Activated naive CD8-positive, alpha-beta T cell treated with anti-CD3 and anti-CD28 coated beads, Interleukin-2, amount 50 U/mL, for 24 hours (primary cell): ENCODE data around the gene CD46.
A peak's percentile ranks its signal among the peaks of the same experiment; 100 is the strongest.
"Not testable (repeated sequence)": the region's sequence is repeated elsewhere in the genome, so short reads cannot be mapped to it uniquely, and the experiment has no call there.

Source experiments
- ATAC-seq: fragments of 150-1000 bp; cut with Tn5 transposase; one replicate; pipeline ENCODE4 v1.10.0; 2021
- DNase-seq: peaks from one replicate; pipeline ENCODE4 v3.0.0; 2021
- H3K27ac Mint-ChIP-seq: one replicate; pipeline ENCODE4 v1.8.0; 2021; ENCODE audit warnings: mild to moderate bottlenecking, mixed read lengths
- H3K27me3 Mint-ChIP-seq: one replicate; pipeline ENCODE4 v1.8.0; 2021; ENCODE audit warnings: mixed read lengths
- H3K36me3 Mint-ChIP-seq: one replicate; pipeline ENCODE4 v1.8.0; 2021; ENCODE audit warnings: low read depth, mixed read lengths
- H3K4me1 Mint-ChIP-seq: one replicate; pipeline ENCODE4 v1.8.0; 2021; ENCODE audit warnings: mixed read lengths
- H3K4me3 Mint-ChIP-seq: one replicate; pipeline ENCODE4 v1.8.0; 2021; ENCODE audit warnings: mild to moderate bottlenecking, moderate library complexity, mixed read lengths
- H3K9me3 Mint-ChIP-seq: one replicate; pipeline ENCODE4 v1.8.0; 2021; ENCODE audit warnings: mixed read lengths

Gene CD46

GRCh38 chr1:207745285-207745684, 6.6 kb upstream of the CD46 start:
- peaks cover 17% of the 10 kb centered on the region for H3K4me1 Mint-ChIP-seq
- no peak overlapping the region for H3K27ac Mint-ChIP-seq
- H3K9me3 Mint-ChIP-seq = peaks cover 4% of the 10 kb centered on the region
- DNase-seq = no peak
- no peak for ATAC-seq
- H3K36me3 Mint-ChIP-seq = no peaks in the 10 kb centered on the region
- no peak overlapping the region for H3K4me3 Mint-ChIP-seq
- H3K27me3 Mint-ChIP-seq = no peaks in the 10 kb centered on the region

DNA sequence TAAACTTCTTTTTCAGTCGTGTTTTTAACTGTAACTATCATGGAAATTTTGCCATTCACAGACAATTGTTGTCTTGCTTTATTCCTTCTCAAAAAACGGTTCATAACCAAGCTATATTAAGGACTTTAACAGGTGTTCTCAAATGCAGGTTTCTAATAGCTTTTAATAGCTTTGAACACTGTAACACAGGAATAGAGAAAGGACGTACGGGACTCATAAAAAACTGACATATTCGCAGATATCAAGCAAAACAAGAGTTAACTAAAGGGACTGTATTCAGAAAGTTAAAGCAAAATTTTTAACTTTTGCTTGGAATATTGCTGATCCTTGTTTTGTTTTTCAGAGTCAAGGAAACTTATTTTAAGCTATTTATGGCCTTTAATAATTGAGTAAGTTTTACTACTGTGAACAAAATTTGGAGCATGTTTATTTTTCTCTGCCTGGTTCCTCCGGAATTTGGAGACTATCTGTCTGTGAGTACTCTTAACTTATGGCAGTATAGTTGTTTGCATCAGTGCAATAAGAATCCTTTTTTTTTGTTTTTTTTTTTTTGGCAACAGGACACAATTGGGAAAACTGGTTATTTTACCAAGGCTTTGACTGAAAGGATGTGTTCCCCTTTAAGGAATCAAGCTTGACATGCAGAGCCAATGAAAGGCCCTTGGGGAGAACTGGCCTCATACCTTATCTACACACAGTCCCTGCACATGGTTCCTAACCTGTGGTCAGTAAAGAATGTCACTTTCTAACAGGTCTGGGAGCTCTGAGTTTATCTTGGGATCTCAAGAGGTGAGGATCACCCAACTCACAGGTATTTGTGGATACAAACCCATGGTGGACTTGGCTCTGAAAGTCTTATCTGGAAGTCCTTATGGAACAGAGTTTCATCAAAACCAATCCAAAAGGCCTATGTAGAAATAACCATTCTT, 5.8 kb upstream of the CD46 start:
- Mint-ChIP-seq H3K27ac (no peak overlapping the region), H3K27me3 (no peaks in the 10 kb centered on the region), H3K9me3 (peaks cover 4% of the 10 kb centered on the region), H3K4me3 (no peak overlapping the region), H3K4me1 (peaks cover 24% of the 10 kb centered on the region), H3K36me3 (no peaks in the 10 kb centered on the region)
- no peak for ATAC-seq
- no peak for DNase-seq

DNA sequence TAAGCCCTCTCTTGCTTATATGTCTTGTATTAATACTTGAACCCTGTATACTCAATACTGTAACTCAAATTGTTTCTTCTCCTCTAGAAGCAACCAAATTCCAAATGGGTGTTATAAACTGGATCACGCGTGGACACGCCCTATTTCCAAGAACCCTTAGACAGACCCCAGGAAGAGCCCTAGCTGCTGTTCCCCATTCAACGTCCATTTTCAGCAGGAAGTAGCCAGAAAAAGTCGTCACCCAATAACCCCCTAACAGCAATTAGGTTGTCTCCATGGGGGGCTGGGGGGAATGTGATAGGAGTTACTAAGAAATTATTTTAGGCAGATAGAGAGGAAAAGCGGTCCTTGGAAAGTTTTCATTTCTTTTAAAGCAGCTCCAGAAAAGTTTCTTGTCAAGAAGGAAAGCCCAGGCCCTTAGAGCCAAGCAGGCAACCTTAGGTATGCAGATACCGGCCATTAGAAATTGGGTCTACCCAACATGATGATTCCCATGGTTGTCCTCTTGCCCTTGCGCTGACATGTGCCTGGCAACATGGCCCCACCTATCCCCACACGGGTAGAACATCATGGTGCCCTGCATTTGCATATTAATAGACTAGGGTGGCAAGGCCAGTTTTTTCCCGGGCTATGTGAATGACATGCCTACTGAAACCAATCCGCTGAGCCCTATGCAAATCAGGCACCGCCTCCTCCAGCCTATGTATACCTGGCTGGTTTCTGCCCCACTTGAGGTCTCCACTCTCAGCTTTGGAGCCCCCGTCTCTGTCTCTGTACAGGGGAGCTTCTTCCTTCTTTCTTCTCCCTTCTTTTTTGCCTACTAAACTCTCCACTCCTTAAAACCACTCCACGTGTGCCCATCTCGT, 4.0 kb upstream of the CD46 start:
- H3K9me3 Mint-ChIP-seq = peaks cover 4% of the 10 kb centered on the region
- no peaks in the 10 kb centered on the region for H3K27me3 Mint-ChIP-seq
- H3K4me1 Mint-ChIP-seq = peaks cover 33% of the 10 kb centered on the region
- peaks cover 4% of the 10 kb centered on the region for H3K36me3 Mint-ChIP-seq
- H3K27ac Mint-ChIP-seq = no peak overlapping the region
- no peak overlapping the region for H3K4me3 Mint-ChIP-seq
- ATAC-seq = no peak
- DNase-seq = no peak

- Mint-ChIP-seq H3K27me3 (no peaks in the 10 kb centered on the region), H3K36me3 (peaks cover 4% of the 10 kb centered on the region), H3K9me3 (peaks cover 4% of the 10 kb centered on the region), H3K4me3 (no peak overlapping the region), H3K27ac (no peak overlapping the region), H3K4me1 (peaks cover 44% of the 10 kb centered on the region)
- no peak for DNase-seq
- no peak for ATAC-seq
These were observed 2.9 kb upstream of the CD46 start for GRCh38 chr1:207748737-207749528.

DNA sequence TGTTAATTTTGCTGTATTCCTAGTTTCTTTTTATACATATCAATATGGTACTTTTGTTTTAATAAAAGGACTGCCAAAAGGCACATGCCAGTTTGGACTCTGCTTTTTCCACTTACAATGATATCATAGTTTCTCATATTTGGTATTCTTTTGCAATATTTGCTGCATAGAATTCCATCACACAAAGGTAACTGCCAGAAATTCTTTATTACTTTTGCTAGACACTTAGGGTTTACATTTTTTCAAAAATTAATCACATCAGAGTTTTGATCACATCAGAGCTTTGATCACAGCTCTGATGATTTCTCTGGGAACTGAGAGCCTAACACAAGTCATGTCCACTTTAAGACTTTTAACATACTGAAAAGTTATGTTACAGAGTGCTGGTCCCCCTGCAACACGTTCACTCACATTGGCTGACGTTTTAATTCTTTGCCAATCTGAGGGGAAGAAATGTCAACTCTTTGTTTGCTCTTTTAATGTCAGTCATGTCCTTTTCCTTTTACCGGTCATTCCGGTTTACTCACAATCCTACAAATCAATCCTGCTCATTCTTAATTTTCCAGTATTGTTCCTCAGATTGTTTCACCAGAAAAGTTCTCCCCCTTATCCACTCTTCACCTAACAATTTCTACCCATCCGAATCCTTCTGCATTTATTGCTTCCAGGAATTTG, 1.1 kb upstream of the CD46 start:
- Mint-ChIP-seq H3K4me3 (peak overlapping the region; percentile 99), H3K9me3 (peaks cover 4% of the 10 kb centered on the region), H3K4me1 (peaks cover 61% of the 10 kb centered on the region), H3K27ac (peak overlapping the region; percentile 95), H3K27me3 (no peaks in the 10 kb centered on the region), H3K36me3 (peaks cover 4% of the 10 kb centered on the region)
- ATAC-seq = no peak
- no peak for DNase-seq

- H3K36me3 Mint-ChIP-seq, ATAC-seq, H3K27me3 Mint-ChIP-seq, DNase-seq, H3K9me3 Mint-ChIP-seq: not testable (repeated sequence)
- Mint-ChIP-seq H3K4me1 (peaks cover 68% of the 10 kb centered on the region), H3K4me3 (peak overlapping the region; percentile 99), H3K27ac (peak overlapping the region; percentile 95)
These were observed 428 bp upstream of the CD46 start for GRCh38 chr1:207751463-207751789.

DNA sequence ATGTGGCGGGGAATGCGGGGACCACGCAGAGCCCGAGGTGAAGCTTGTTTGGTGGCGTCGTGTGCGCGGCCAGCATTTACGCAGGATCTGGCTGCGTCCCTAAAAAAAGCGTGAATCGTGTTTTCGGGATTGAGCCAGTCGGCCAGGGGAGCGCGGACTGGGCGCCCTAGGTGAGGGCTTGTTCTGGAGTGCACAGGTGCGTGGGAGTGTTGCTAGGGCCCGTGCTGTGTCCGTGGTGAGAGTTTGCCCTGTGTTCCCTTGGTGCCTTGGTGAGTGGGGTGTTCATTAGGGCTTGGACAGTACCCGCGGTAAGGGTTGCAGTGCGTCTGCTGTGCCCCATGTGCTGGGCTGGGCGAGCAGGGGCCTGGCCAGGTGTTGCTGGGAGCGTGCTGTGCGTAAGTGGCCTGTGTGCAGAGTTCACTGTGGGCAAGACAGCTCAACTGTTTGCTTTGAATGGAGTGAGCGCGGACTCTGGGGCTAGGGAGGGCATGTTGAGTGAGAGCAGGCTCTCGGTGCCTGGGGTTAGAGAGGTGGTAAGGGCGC, 673 bp downstream of the CD46 start:
- Mint-ChIP-seq H3K27ac (peak overlapping the region; percentile 95), H3K4me1 (peaks cover 69% of the 10 kb centered on the region)

GRCh38 chr1:207753611-207754010, 1.8 kb downstream of the CD46 start:
- no peak overlapping the region for H3K27ac Mint-ChIP-seq
- peaks cover 19% of the 10 kb centered on the region for H3K36me3 Mint-ChIP-seq
- H3K4me3 Mint-ChIP-seq = peak overlapping the region; percentile 99
- ATAC-seq = no peak
- H3K9me3 Mint-ChIP-seq = no peaks in the 10 kb centered on the region
- H3K27me3 Mint-ChIP-seq = no peaks in the 10 kb centered on the region
- peaks cover 66% of the 10 kb centered on the region for H3K4me1 Mint-ChIP-seq
- no peak for DNase-seq

More for the DNA sequence above, 673 bp downstream of the CD46 start:
- Mint-ChIP-seq H3K36me3 (peaks cover 10% of the 10 kb centered on the region), H3K27me3 (no peaks in the 10 kb centered on the region), H3K9me3 (peaks cover 4% of the 10 kb centered on the region), H3K4me3 (peak overlapping the region; percentile 99)
- peak; percentile 22 for ATAC-seq
- peak; percentile 34 for DNase-seq

DNA sequence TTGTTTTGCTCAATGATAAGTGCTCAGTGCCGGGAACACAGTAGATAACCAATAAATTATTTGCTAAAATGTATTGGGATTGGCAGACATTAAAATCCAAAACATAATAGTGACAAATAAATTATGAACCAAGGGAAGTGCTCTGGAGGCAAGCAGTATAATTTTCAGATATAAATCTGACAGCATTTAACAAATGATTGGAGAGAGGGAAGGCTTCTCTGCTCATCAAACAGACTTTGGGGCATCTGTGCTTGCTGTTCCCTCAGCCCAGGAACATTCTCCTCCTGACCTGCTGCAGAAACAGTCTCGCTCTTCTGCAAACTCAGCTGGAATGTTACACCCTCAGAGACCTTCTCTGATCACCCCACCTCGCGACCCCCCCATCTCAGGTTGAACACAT, 2.2 kb downstream of the CD46 start:
- H3K4me1 Mint-ChIP-seq = peaks cover 62% of the 10 kb centered on the region
- H3K27ac Mint-ChIP-seq = peak overlapping the region; percentile 76

DNA sequence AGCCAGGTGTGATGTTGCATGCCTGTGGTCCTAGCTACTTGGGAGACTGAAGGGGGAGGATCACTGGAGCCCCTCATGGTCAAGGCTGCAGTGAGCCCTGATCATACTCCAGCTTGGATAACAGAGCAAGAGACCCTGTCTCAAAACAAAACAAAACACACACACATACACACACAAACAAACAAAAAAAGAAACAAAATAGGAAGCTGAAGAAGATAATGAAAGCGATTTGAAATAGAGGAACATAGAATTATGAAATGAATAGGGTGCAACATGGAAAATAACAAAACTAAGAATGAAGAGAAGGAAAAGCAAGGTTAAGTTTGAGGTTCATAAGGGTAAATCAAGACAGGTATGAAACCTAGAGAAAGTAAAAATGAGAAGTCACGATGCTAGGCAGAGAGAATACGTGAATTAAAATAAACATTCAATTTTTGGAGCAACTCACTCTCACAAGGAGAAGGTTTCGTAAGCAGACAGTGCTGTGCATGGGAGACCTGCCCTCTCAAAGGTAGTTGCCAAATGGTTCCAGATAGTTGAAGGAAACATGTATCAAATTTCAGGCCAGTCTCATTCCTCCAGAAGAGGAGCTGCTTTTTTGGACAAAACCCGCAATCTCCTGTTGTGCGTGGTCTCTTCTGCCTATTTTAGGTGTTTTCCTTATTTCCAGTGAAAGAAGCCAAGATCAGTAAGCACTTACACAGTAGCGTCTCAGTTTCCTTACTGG, 3.3 kb downstream of the CD46 start:
- Mint-ChIP-seq H3K36me3 (peaks cover 28% of the 10 kb centered on the region), H3K27me3 (no peaks in the 10 kb centered on the region)

More for the DNA sequence above, 2.2 kb downstream of the CD46 start:
- Mint-ChIP-seq H3K27me3 (no peaks in the 10 kb centered on the region), H3K4me3 (peak overlapping the region; percentile 99), H3K36me3 (peaks cover 21% of the 10 kb centered on the region), H3K9me3 (no peaks in the 10 kb centered on the region)
- ATAC-seq (no peak), DNase-seq (no peak)

DNA sequence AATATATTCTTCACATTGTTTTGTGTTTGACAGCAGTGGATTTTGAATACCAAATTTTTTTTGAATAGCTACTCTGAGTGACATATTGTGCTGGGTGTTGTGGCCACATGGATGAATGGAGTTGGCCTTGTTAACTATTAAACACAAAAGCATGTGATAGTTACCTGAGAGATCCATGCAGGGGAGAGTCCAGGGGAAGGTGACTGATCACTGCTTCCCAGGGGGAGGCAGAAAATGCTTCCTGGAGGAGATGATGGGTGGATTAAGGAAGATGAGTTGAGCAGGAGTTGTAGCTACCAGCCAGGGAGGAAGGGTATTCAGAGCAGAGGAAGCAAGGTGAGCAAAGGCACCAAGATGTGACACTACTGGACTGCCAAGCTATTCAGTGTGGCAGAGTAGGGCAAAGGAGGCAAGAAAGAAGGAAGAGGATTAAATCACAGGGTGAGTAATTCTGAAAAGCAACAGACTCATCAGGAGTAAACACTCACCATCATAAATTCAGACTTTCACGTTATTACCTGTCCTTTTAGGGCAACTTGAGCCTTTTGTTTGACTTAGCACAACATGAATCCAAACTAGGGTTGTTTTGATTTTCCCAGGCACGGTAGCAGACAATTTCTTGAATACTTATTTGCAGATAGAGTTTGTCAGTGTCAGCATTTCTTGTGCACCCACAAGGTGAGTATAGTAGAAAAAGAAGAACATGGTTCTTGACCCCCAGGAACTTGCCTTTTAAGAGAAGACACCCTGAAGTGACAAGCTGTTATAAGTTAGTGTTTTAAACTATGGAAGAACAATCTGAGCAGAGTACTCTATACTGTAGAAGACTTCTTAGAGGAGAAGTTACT, 4.2 kb downstream of the CD46 start:
- Mint-ChIP-seq H3K27ac (peak overlapping the region; percentile 5), H3K36me3 (peaks cover 34% of the 10 kb centered on the region), H3K27me3 (no peaks in the 10 kb centered on the region), H3K4me1 (peaks cover 45% of the 10 kb centered on the region), H3K4me3 (peak overlapping the region; percentile 37), H3K9me3 (no peaks in the 10 kb centered on the region)
- ATAC-seq = no peak
- no peak for DNase-seq

More for the DNA sequence above, 3.3 kb downstream of the CD46 start:
- Mint-ChIP-seq H3K4me1 (peaks cover 53% of the 10 kb centered on the region), H3K9me3 (no peaks in the 10 kb centered on the region), H3K4me3 (no peak overlapping the region), H3K27ac (no peak overlapping the region)
- ATAC-seq (no peak), DNase-seq (no peak)

GRCh38 chr1:207762622-207763021, 10.8 kb downstream of the CD46 start:
- no peaks in the 10 kb centered on the region for H3K9me3 Mint-ChIP-seq
- H3K27me3 Mint-ChIP-seq = no peaks in the 10 kb centered on the region
- peaks cover 74% of the 10 kb centered on the region for H3K36me3 Mint-ChIP-seq
- H3K27ac Mint-ChIP-seq = no peak overlapping the region
- H3K4me1 Mint-ChIP-seq = no peaks in the 10 kb centered on the region
- ATAC-seq (no peak), DNase-seq (no peak)
- H3K4me3 Mint-ChIP-seq = no peak overlapping the region
